ENCODE data around the gene CDK7.

Gene CDK7

GRCh38 chr5:69257577-69257976 lies 22.9 kb downstream of the CDK7 start:
- DNase-seq (ENCODE audit: low read depth), result no peak
- H3K4me3 ChIP-seq (ENCODE audit: low read depth, low read length), result no peak overlapping the region
- no peak for TF ChIP-seq CTCF (conservative IDR thresholded peaks at IDR 0.05; ENCODE audit: low read depth, low read length)

- no peak for DNase-seq (ENCODE audit: low read depth)
- H3K4me3 ChIP-seq (ENCODE audit: low read depth, low read length), result no peak overlapping the region
- TF ChIP-seq CTCF (conservative IDR thresholded peaks at IDR 0.05; ENCODE audit: low read depth, low read length), result no peak
These were observed 26.3 kb downstream of the CDK7 start for GRCh38 chr5:69261034-69261433.

- peak; percentile 18 for DNase-seq (ENCODE audit: low read depth)
- no peak overlapping the region for H3K4me3 ChIP-seq (ENCODE audit: low read depth, low read length)
- TF ChIP-seq CTCF (conservative IDR thresholded peaks at IDR 0.05; ENCODE audit: low read depth, low read length), result peak; percentile 48
These were observed 31.2 kb downstream of the CDK7 start for GRCh38 chr5:69265931-69266330.

- no peak for DNase-seq (ENCODE audit: low read depth)
- no peak overlapping the region for H3K4me3 ChIP-seq (ENCODE audit: low read depth, low read length)
- no peak for TF ChIP-seq CTCF (conservative IDR thresholded peaks at IDR 0.05; ENCODE audit: low read depth, low read length)
These were observed 34.2 kb downstream of the CDK7 start for GRCh38 chr5:69268899-69269298.

GRCh38 chr5:69270840-69271239 lies 36.2 kb downstream of the CDK7 start:
- H3K4me3 ChIP-seq (ENCODE audit: low read depth, low read length), result no peak overlapping the region
- no peak for TF ChIP-seq CTCF (conservative IDR thresholded peaks at IDR 0.05; ENCODE audit: low read depth, low read length)
- no peak for DNase-seq (ENCODE audit: low read depth)

- H3K4me3 ChIP-seq (ENCODE audit: low read depth, low read length), result no peak overlapping the region
- peak; percentile 71 for DNase-seq (ENCODE audit: low read depth)
- no peak for TF ChIP-seq CTCF (conservative IDR thresholded peaks at IDR 0.05; ENCODE audit: low read depth, low read length)
These were observed 36.7 kb downstream of the CDK7 start for GRCh38 chr5:69271376-69271775.

GRCh38 chr5:69275563-69275962 lies 40.9 kb downstream of the CDK7 start:
- no peak for DNase-seq (ENCODE audit: low read depth)

More at GRCh38 chr5:69275563-69275962, 40.9 kb downstream of the CDK7 start:
- no peak for TF ChIP-seq CTCF (conservative IDR thresholded peaks at IDR 0.05; ENCODE audit: low read depth, low read length)
- no peak overlapping the region for H3K4me3 ChIP-seq (ENCODE audit: low read depth, low read length)

All from choroid plexus epithelial cell (primary cell).